Left colon (tissue), 2 donors: ENCODE results near the gene MAP3K13. TPM values are rescaled to one million over a fixed set of nuclear protein-coding genes. Genes with fewer than 3 reads are reported as not detected.
"Not testable (repeated sequence)": the region's sequence is repeated elsewhere in the genome, so short reads cannot be mapped to it uniquely, and the experiment has no call there.

ENCODE experiments used
- ATAC-seq: fragments of 200-7000 bp; cut with Tn5 transposase; one replicate; pipeline ENCODE4 v1.9.1; 2020; ENCODE audit warnings: mild to moderate bottlenecking, moderate library complexity
- DNase-seq, 2 donors: peaks; one replicate each; pipeline ENCODE4 v3.0.0-alpha.2; 2020
- intact Hi-C, 2 donors: fragments of 100-400 bp; cut with DNase I in 1 of 2; cut with micrococcal nuclease in 1 of 2; formaldehyde crosslinking; loops; one replicate each; pipeline versions ENCODE4 v1.11.2 to v1.14.0; 2022; cut with DNase I, micrococcal nuclease
- total RNA-seq, 2 donors: library from RNA; stranded (reverse); fragmentation: NEBNext Ultra II Directional; extraction: Animal tissue kit (Norgen Biotek cat#: 25700); gene quantifications; one replicate each; pipeline ENCODE4 v1.2.1, GENCODE V29; 2021
- donor health status: DM: no; HTN: no; CAD: no.
- donor health status: DM: yes; HTN: yes; CAD: no.

The MAP3K13 gene
- total RNA-seq, 2 donors from 2014 or later = 47.0 to 51.0 TPM

DNA sequence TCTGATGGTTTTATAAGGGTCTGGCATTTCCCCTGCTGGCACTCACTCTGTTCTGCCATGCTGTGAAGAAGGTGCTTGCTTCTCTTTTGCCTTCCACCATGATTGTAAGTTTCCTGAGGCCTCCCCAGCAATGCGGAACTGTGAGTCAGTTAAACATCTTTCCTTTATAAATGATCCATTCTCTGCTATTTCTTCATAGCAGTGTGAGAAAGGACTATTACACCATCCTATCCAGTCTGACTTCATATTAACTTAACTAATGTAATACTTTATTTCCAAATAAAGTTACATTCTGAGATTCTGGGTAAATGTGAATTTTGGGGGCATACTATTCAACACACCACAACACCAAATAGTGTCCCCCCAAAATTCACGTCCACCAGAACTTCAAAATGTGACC, 22.2 kb upstream of the MAP3K13 start:
- intact Hi-C loops = no loop called here
- ATAC-seq (no peak), DNase-seq (no peak)

GRCh38 chr3:185341616-185342458, 21.1 kb upstream of the MAP3K13 start:
- ATAC-seq (peak; percentile 9), DNase-seq (no peak)
- intact Hi-C loops = no loop called here

DNA sequence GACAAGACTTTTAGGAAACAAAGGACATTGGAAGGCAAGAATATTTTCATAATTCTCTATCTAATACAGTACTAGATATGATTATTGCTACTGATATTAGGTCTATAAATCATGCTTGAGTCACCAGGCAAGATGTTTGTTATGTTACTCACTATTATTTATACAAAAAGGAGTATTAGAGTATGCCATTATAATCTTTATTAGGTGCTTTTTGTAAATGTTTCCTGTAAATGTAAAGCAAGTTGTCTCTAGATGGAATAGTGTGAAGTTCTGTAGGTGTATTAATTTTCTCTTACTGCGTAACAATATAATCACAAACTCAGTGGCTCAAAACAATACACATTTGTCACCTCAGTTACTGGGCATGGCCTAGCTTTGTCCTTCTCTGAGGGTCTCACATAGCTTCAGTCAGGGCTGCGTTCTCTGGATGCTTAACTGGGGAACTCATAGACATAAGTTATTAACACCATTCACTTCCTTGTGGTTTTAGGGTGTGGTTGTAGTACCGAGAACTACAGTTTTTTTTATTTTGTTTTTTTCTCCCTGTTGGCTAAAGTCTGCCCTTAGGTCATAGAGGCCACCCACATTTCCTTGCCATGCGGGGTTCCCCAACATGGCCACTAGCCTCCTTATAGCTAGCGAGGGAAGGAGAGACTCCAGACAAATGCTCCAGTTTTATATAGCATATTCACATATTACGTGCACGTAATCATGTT, 20.3 kb upstream of the MAP3K13 start:
- DNase-seq (no peak), ATAC-seq (peak; percentile 74)
- intact Hi-C loops = no loop called here

GRCh38 chr3:185347399-185347798, 15.5 kb upstream of the MAP3K13 start:
- intact Hi-C loops = no loop called here
- DNase-seq (no peak), ATAC-seq (no peak)

DNA sequence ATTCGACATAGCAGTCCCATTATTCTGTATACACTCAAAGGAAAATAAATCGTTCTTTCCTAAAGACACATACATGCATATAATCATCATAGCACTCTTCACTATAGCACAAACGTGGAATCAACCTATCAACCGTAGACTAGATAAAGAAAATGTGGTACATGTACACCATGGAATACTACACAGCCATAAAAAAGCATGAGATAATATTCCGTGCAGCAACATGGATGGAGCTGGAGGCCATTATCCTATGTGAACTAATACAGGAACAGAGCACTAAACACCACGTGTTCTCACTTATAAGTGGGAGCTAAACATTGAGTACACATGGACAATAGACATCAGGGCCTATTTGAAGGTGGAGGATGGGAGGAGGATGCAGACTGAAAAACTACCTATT, 12.1 kb upstream of the MAP3K13 start:
- no peak for ATAC-seq
- DNase-seq = no peak
- intact Hi-C loops = no loop called here

DNA sequence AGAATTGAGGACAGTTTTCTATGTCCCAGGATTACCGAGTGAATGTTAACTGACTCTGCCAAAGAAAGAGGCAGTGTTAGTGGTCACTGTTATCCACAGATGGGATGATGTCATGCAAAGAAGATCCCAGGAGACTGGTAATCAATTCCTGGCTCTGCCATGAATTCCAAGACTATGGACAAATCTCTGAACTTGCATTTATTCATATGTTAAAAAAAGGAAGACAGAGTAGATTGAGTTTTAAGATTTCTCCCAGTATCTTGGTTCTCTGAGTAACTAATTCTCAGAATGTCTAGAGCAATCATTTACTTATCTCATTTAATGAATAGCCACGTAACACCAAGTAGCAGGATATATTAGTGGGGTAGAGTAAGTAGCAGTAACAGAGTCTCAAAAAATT, 11.5 kb upstream of the MAP3K13 start:
- intact Hi-C loops = no loop called here
- ATAC-seq = no peak

GRCh38 chr3:185353225-185353624, 9.7 kb upstream of the MAP3K13 start:
- no peak for DNase-seq
- ATAC-seq = no peak
- intact Hi-C loops = no loop called here

More for the DNA sequence above, 11.5 kb upstream of the MAP3K13 start:
- DNase-seq = no peak

DNA sequence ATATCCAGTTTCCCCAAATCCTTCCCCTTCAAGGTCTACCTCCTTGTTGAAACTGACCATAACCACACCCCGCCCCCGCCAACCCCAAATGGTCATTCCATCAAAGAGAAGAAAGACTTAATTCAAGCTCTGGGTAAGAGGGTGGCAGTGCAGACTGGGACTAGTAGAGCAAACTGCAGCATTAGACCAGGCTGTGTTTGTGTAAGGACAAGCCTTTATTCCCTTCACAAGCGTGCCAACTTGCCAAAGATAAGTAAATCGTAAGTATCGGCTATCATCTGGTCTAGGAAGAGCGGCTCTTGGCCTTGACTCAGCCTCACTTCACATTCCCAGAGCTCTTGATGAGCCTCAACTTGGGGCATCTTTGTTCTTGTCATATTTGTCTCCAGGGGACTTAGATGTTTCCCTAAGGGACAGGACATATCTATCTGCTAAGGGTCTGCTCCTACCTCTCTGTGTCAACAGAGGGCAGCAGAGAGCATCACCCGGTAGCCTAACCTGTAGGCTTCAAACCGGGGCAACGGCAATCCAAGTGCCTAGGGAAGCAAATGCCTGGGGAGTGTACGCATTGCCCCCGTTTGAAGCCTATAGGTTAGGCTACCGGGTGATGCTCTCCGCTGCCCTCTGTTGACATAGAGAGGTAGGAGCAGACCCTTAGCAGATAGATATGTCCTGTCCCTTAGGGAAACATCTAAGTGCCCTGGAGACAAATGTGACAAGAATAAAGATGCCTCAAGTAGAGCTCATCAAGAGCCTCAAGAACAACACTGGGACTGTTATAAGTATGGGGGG, 8.9 kb upstream of the MAP3K13 start:
- ATAC-seq (peak; percentile 86), DNase-seq (peak; percentile 72 to 78)
- intact Hi-C loops = no loop called here

DNA sequence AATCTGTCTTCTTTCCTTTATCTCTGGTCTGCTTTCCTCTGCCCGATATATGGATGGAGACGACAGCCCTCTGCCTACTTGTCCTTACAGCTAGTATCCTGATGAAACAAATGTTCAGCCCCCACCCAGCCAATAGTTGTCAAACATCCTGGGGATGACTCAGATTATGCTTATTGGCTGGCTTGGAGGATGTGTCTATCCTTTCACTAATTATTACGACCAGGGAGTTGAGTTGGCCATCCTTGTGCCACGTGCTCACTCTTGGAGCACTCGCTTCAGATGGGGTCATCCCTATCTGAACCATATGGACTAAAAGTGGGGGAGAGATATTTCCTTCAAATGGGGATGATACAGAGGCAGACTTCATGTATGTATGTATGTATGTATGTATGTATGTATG, 6.4 kb upstream of the MAP3K13 start:
- DNase-seq = no peak
- ATAC-seq = no peak
- intact Hi-C loops = no loop called here

- ATAC-seq = no peak
- DNase-seq = no peak
- intact Hi-C loops = no loop called here
These were observed 1.0 kb upstream of the MAP3K13 start for GRCh38 chr3:185361920-185362319.

DNA sequence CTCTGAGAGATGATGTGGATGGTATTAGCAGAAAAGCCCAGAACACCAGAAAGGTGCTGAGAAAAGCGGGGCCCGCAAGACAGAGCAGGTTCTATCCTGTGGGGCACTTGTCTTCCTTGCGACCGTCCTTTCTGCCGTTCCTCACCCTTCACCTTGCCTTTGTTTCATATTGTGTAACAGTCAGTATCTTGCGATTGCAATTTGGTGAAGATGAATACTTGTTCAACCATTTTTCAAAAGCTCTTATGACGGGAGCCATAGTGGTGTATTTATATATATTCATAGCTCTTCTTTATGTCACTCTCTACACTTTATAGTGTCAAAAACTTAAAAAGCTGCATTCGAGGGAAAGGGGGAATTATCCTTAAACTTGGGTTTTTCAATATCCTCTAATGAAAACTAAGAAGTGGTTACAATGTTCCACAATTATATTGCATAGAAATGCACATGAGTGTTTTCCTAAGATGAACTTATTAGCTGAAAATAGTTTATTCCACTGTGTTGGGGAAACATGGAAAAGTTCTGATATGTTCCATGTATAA, 797 bp downstream of the MAP3K13 start:
- intact Hi-C loops = no loop called here
- ATAC-seq (peak; percentile 10), DNase-seq (peak in 1 of 2 donors; percentile 6)

GRCh38 chr3:185365291-185366073, 2.5 kb downstream of the MAP3K13 start:
- ATAC-seq = peak; percentile 64
- intact Hi-C loops = no loop called here

DNA sequence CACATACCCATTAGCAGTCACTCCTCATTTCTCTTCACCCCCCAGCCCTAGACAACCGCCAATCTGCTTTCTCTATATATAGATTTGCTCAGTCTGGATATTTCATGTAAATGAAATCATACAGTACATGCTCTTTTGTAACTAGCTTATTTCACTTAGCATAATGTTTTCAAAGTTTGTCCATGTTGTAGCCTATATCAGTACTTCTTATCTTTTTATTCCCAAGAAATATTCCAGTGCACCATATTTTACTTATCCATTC, 3.1 kb downstream of the MAP3K13 start:
- intact Hi-C loops = no loop called here
- no peak for DNase-seq
- no peak for ATAC-seq

More at GRCh38 chr3:185365291-185366073, 2.5 kb downstream of the MAP3K13 start:
- DNase-seq = no peak

GRCh38 chr3:185366913-185367312, 4.0 kb downstream of the MAP3K13 start:
- no peak for DNase-seq
- no peak for ATAC-seq
- intact Hi-C loops = no loop called here

GRCh38 chr3:185370349-185370748, 7.4 kb downstream of the MAP3K13 start:
- ATAC-seq, DNase-seq, intact Hi-C loops: not testable (repeated sequence)

GRCh38 chr3:185371306-185372074, 8.6 kb downstream of the MAP3K13 start:
- ATAC-seq = no peak
- intact Hi-C loops = no loop called here

DNA sequence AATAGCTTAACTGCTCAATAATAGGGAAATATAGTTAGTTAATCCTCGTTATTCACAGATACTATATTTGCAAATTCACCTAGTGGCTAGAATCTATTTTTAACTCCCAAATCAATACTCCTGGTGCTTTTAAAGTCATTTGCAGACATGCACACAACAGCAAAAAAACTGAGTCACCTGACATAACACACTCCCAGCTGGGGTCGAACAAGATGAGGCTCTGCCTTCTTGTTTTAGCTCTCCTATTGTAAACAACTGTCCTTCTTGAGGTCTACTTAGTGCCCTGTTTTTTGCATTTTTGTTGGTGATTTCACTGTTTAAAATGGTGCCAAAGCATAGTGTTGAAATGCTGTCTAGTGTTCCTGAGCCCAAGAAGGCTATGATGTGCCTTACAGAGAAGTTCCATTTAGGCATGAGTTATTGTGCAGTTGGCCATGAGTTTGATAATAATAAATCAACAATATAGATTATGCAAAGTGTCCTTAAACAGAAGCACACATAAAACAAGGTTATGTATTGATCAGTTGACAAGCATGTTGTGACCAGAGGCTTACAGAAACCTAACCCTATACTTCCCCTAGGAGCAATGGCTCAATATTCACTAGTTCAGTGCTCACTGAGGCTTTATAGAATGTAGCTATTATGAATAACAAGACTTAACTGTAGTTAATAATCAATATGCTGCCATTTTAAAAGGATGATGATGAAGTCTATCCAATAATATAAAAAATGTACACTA, 18.6 kb downstream of the MAP3K13 start:
- no peak for ATAC-seq
- intact Hi-C loops = no loop called here
- no peak for DNase-seq

More at GRCh38 chr3:185371306-185372074, 8.6 kb downstream of the MAP3K13 start:
- no peak for DNase-seq
